Sigmoid colon (tissue), 4 donors: Measurements from ENCODE around the gene EFNA5.

Source experiments
- EP300 ChIP-seq, 4 donors: sonication (generic); formaldehyde crosslinking; IDR thresholded peaks; one replicate each; pipeline ENCODE4 v1.6.1; 2017; ENCODE audit warnings: antibody characterized with exemption in 4 of 4
- POLR2A ChIP-seq, 2 donors: fragments of 450-650 bp; IDR thresholded peaks; one replicate each; pipeline ENCODE4 v1.6.1; 2016; ENCODE audit warnings: antibody characterized with exemption in 2 of 2, mild to moderate bottlenecking in 2 of 2, moderate library complexity in 2 of 2
- POLR2AphosphoS5 ChIP-seq, 4 donors: sonication (generic); formaldehyde crosslinking; IDR thresholded peaks; one replicate each; pipeline ENCODE4 v1.6.1; 2017; ENCODE audit warnings: antibody characterized with exemption in 4 of 4
- TF ChIP-seq, protein P1 (sequence below), 4 experiments: fragments of 450-650 bp in 3 of 4; fragments of 200-600 bp in 1 of 4; IDR thresholded peaks; one replicate each; pipeline ENCODE4 v1.5.1; 2016 to 2019; ENCODE audit warnings: antibody characterized with exemption in 4 of 4, mild to moderate bottlenecking in 3 of 4, moderate library complexity in 2 of 4

DNA sequence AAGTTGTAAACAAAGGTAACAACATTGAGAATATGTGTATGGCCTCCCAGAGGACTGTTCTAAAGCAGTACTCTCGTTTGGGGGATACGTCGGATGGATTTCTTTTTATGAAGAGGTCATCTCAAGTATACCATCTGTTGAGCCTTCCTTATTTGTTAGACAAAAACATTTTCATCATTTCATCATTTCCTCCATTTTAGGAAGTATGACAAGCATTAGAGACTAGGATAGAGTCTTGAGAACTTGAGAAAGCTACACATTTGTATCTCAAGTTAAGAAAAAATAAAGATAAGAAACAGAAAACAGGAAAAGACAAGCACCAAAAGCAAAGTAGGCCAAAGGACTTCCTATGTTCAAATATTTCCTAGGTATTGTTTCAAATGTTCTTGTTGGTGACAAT is 307.0 kb downstream of the EFNA5 start:
- TF ChIP-seq, protein P1, sequence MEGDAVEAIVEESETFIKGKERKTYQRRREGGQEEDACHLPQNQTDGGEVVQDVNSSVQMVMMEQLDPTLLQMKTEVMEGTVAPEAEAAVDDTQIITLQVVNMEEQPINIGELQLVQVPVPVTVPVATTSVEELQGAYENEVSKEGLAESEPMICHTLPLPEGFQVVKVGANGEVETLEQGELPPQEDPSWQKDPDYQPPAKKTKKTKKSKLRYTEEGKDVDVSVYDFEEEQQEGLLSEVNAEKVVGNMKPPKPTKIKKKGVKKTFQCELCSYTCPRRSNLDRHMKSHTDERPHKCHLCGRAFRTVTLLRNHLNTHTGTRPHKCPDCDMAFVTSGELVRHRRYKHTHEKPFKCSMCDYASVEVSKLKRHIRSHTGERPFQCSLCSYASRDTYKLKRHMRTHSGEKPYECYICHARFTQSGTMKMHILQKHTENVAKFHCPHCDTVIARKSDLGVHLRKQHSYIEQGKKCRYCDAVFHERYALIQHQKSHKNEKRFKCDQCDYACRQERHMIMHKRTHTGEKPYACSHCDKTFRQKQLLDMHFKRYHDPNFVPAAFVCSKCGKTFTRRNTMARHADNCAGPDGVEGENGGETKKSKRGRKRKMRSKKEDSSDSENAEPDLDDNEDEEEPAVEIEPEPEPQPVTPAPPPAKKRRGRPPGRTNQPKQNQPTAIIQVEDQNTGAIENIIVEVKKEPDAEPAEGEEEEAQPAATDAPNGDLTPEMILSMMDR (IDR thresholded peaks at IDR 0.05), result no peak
- TF ChIP-seq POLR2A (IDR thresholded peaks at IDR 0.05) (no peak), EP300 (IDR thresholded peaks at IDR 0.05) (no peak), POLR2AphosphoS5 (IDR thresholded peaks at IDR 0.05) (no peak)
